Pons (tissue), 1 donor: ENCODE measurements around the gene BPTF.
"Not testable (repeated sequence)": the region's sequence is repeated elsewhere in the genome, so short reads cannot be mapped to it uniquely, and the experiment has no call there.

Source experiments
- DNase-seq: peaks from one replicate; pipeline ENCODE4 v3.0.0-alpha.2; 2016; ENCODE audit warnings: low spot score

Gene BPTF

GRCh38 chr17:67824735-67825626 is at the start of gene BPTF:
TSS of gene BPTF (plus strand) at chr17:67825503. CDS start at chr17:67825725, 222 bp downstream.
- peak; percentile 90 for DNase-seq

GRCh38 chr17:67779098-67779672 is 46.1 kb upstream of the BPTF start:
- DNase-seq = peak; percentile 6

- DNase-seq = no peak
Observed at GRCh38 chr17:67784364-67785121, 40.8 kb upstream of the BPTF start.

- no peak for DNase-seq
Observed at GRCh38 chr17:67785122-67785477, 40.2 kb upstream of the BPTF start.

GRCh38 chr17:67785504-67785903 is 39.8 kb upstream of the BPTF start:
- DNase-seq = no peak

GRCh38 chr17:67800495-67800928 is 24.8 kb upstream of the BPTF start:
- DNase-seq = peak; percentile 84

- no peak for DNase-seq
Observed at GRCh38 chr17:67801626-67802175, 23.6 kb upstream of the BPTF start.

GRCh38 chr17:67810464-67810863 is 14.8 kb upstream of the BPTF start:
- DNase-seq = no peak

- not testable (repeated sequence) for DNase-seq
Observed at GRCh38 chr17:67812380-67812779, 12.9 kb upstream of the BPTF start.

- no peak for DNase-seq
Observed at GRCh38 chr17:67813803-67814180, 11.5 kb upstream of the BPTF start.

GRCh38 chr17:67818110-67819002 is 6.9 kb upstream of the BPTF start:
- no peak for DNase-seq

- no peak for DNase-seq
Observed at GRCh38 chr17:67819722-67820121, 5.6 kb upstream of the BPTF start.

GRCh38 chr17:67821871-67822367 is 3.4 kb upstream of the BPTF start:
- DNase-seq = no peak

- DNase-seq = peak; percentile 47
Observed at GRCh38 chr17:67825627-67826601, 611 bp downstream of the BPTF start.

GRCh38 chr17:67829331-67829730 is 4.0 kb downstream of the BPTF start:
- no peak for DNase-seq

GRCh38 chr17:67830440-67830839 is 5.1 kb downstream of the BPTF start:
- no peak for DNase-seq

- no peak for DNase-seq
Observed at GRCh38 chr17:67831268-67831667, 6.0 kb downstream of the BPTF start.

- DNase-seq = no peak
Observed at GRCh38 chr17:67833134-67833533, 7.8 kb downstream of the BPTF start.

- DNase-seq = no peak
Observed at GRCh38 chr17:67833946-67834631, 8.8 kb downstream of the BPTF start.
